IPS-NIHi7 (cell line): ENCODE measurements around the gene BCAS1.
"Not testable (repeated sequence)": the region's sequence is repeated elsewhere in the genome, so short reads cannot be mapped to it uniquely, and the experiment has no call there.

Experiments used
- DNase-seq: peaks from one replicate; pipeline ENCODE4 v3.0.0; 2012; ENCODE audit warnings: mixed read lengths; ENCODE audit errors: extremely low spot score

BCAS1 gene

GRCh38 chr20:53941680-53942471 is 128.5 kb downstream of the BCAS1 start:
- peak; percentile 74 for DNase-seq

- no peak for DNase-seq
These were observed 129.4 kb downstream of the BCAS1 start for GRCh38 chr20:53940907-53941545.

- DNase-seq, result no peak
These were observed 130.1 kb downstream of the BCAS1 start for GRCh38 chr20:53940360-53940702.

- peak; percentile 84 for DNase-seq
These were observed 130.6 kb downstream of the BCAS1 start for GRCh38 chr20:53939572-53940359.

GRCh38 chr20:53939190-53939571 is 131.2 kb downstream of the BCAS1 start:
- DNase-seq, result no peak

GRCh38 chr20:53938739-53939138 is 131.7 kb downstream of the BCAS1 start:
- DNase-seq, result no peak

- DNase-seq, result no peak
These were observed 132.4 kb downstream of the BCAS1 start for GRCh38 chr20:53937929-53938367.

GRCh38 chr20:53937339-53937741 is 133.1 kb downstream of the BCAS1 start:
- no peak for DNase-seq

GRCh38 chr20:53935344-53936084 is 134.9 kb downstream of the BCAS1 start:
- DNase-seq, result no peak

- peak; percentile 52 for DNase-seq
These were observed 135.7 kb downstream of the BCAS1 start for GRCh38 chr20:53934421-53935343.

GRCh38 chr20:53933232-53933846 is 137.1 kb downstream of the BCAS1 start:
- DNase-seq, result no peak

GRCh38 chr20:53932655-53933192 is 137.7 kb downstream of the BCAS1 start:
- DNase-seq, result not testable (repeated sequence)

GRCh38 chr20:53931597-53931996 is 138.8 kb downstream of the BCAS1 start:
- DNase-seq, result no peak

- DNase-seq, result no peak
These were observed 139.5 kb downstream of the BCAS1 start for GRCh38 chr20:53930651-53931504.

- DNase-seq, result no peak
These were observed 140.3 kb downstream of the BCAS1 start for GRCh38 chr20:53929974-53930650.

GRCh38 chr20:53929399-53929798 is 141.0 kb downstream of the BCAS1 start:
- no peak for DNase-seq

- no peak for DNase-seq
These were observed 142.4 kb downstream of the BCAS1 start for GRCh38 chr20:53927990-53928389.

GRCh38 chr20:53926428-53927028 is 143.9 kb downstream of the BCAS1 start:
- DNase-seq, result no peak
